ENCODE data around the gene PTPRM. TPM values are rescaled to one million over a fixed set of nuclear protein-coding genes. Genes with fewer than 3 reads are reported as not detected.

The PTPRM gene
- total and polyA plus RNA-seq, 4 donors = 9.2 to 23.0 (median 12.7) TPM

DNA sequence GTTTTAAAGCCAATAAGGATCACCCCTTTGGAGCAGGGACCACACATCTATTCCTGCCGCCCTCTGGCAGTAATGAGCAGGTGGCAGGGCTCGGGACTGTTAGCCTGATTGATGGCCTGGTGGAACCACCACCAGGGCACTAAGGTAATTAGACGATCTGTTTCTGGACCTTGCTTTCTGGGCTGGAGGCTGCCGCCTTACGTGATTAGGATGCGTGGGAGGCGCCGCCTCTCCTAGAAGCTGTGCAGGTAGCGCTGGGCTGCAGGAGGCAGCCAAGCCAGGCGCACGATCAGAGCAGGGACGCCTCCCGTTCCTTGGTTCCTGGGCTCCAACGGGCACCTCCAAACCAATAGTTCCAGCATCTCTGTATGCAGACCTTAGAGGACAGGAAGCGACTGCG, 799.5 kb downstream of the PTPRM start:
- peaks cover 0 to 5% (median 0%) of the 10 kb centered on the region in 4 donors for H3K4me1 ChIP-seq (ENCODE audit: control insufficient read depth in 4 of 4, insufficient read depth in 4 of 4, low read length in 3 of 4)
- no peak overlapping the region for H3K4me3 ChIP-seq (ENCODE audit: low read depth in 1 of 3, low read length in 3 of 3)
- 88% methylated on average over 16 of the region's 16 CpGs for WGBS
- H3K36me3 ChIP-seq (ENCODE audit: control insufficient read depth in 4 of 4, insufficient read depth in 3 of 4, low read depth in 1 of 4, low read length in 3 of 4) = no peaks in the 10 kb centered on the region
- no peaks in the 10 kb centered on the region for H3K27me3 ChIP-seq (ENCODE audit: control insufficient read depth in 4 of 4, insufficient read depth in 4 of 4, low read length in 3 of 4)
- no peak for DNase-seq (ENCODE audit: low spot score)
- H3K27ac ChIP-seq (ENCODE audit: low read depth in 1 of 2, low read length in 2 of 2) = no peak overlapping the region
- H3K9me3 ChIP-seq (ENCODE audit: control insufficient read depth in 4 of 4, low read length in 3 of 4) = no peaks in the 10 kb centered on the region
- no peak for TF ChIP-seq YY1 (IDR thresholded peaks at IDR 0.05)
- no peak for TF ChIP-seq TAF1 (conservative IDR thresholded peaks at IDR 0.05)
- TF ChIP-seq FOXA1 (IDR thresholded peaks at IDR 0.05) = no peak
- no peak for TF ChIP-seq HNF4A (conservative IDR thresholded peaks at IDR 0.05)
- TF ChIP-seq NR2F2 (IDR thresholded peaks at IDR 0.05) = no peak
- TF ChIP-seq, protein P1, sequence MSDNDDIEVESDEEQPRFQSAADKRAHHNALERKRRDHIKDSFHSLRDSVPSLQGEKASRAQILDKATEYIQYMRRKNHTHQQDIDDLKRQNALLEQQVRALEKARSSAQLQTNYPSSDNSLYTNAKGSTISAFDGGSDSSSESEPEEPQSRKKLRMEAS (IDR thresholded peaks at IDR 0.05) = no peak
- TF ChIP-seq RXRA (IDR thresholded peaks at IDR 0.05) = no peak
- no peak for TF ChIP-seq GABPA (IDR thresholded peaks at IDR 0.05 in 1 of 2, conservative IDR thresholded peaks at IDR 0.05 in 1 of 2)
- no peak for TF ChIP-seq FOXA2 (IDR thresholded peaks at IDR 0.05)
- TF ChIP-seq, protein P2, sequence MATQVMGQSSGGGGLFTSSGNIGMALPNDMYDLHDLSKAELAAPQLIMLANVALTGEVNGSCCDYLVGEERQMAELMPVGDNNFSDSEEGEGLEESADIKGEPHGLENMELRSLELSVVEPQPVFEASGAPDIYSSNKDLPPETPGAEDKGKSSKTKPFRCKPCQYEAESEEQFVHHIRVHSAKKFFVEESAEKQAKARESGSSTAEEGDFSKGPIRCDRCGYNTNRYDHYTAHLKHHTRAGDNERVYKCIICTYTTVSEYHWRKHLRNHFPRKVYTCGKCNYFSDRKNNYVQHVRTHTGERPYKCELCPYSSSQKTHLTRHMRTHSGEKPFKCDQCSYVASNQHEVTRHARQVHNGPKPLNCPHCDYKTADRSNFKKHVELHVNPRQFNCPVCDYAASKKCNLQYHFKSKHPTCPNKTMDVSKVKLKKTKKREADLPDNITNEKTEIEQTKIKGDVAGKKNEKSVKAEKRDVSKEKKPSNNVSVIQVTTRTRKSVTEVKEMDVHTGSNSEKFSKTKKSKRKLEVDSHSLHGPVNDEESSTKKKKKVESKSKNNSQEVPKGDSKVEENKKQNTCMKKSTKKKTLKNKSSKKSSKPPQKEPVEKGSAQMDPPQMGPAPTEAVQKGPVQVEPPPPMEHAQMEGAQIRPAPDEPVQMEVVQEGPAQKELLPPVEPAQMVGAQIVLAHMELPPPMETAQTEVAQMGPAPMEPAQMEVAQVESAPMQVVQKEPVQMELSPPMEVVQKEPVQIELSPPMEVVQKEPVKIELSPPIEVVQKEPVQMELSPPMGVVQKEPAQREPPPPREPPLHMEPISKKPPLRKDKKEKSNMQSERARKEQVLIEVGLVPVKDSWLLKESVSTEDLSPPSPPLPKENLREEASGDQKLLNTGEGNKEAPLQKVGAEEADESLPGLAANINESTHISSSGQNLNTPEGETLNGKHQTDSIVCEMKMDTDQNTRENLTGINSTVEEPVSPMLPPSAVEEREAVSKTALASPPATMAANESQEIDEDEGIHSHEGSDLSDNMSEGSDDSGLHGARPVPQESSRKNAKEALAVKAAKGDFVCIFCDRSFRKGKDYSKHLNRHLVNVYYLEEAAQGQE (IDR thresholded peaks at IDR 0.05) = no peak
- TF ChIP-seq, protein P3, sequence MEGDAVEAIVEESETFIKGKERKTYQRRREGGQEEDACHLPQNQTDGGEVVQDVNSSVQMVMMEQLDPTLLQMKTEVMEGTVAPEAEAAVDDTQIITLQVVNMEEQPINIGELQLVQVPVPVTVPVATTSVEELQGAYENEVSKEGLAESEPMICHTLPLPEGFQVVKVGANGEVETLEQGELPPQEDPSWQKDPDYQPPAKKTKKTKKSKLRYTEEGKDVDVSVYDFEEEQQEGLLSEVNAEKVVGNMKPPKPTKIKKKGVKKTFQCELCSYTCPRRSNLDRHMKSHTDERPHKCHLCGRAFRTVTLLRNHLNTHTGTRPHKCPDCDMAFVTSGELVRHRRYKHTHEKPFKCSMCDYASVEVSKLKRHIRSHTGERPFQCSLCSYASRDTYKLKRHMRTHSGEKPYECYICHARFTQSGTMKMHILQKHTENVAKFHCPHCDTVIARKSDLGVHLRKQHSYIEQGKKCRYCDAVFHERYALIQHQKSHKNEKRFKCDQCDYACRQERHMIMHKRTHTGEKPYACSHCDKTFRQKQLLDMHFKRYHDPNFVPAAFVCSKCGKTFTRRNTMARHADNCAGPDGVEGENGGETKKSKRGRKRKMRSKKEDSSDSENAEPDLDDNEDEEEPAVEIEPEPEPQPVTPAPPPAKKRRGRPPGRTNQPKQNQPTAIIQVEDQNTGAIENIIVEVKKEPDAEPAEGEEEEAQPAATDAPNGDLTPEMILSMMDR (IDR thresholded peaks at IDR 0.05; ENCODE audit: low read depth, low read length, missing input control) = no peak
- no peak for TF ChIP-seq RAD21 (IDR thresholded peaks at IDR 0.05)
- TF ChIP-seq SP1 (IDR thresholded peaks at IDR 0.05) = no peak
- TF ChIP-seq JUND (IDR thresholded peaks at IDR 0.05) = no peak
- TF ChIP-seq, protein P4, sequence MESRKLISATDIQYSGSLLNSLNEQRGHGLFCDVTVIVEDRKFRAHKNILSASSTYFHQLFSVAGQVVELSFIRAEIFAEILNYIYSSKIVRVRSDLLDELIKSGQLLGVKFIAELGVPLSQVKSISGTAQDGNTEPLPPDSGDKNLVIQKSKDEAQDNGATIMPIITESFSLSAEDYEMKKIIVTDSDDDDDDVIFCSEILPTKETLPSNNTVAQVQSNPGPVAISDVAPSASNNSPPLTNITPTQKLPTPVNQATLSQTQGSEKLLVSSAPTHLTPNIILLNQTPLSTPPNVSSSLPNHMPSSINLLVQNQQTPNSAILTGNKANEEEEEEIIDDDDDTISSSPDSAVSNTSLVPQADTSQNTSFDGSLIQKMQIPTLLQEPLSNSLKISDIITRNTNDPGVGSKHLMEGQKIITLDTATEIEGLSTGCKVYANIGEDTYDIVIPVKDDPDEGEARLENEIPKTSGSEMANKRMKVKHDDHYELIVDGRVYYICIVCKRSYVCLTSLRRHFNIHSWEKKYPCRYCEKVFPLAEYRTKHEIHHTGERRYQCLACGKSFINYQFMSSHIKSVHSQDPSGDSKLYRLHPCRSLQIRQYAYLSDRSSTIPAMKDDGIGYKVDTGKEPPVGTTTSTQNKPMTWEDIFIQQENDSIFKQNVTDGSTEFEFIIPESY (IDR thresholded peaks at IDR 0.05) = no peak
- TF ChIP-seq EGR1 (IDR thresholded peaks at IDR 0.05; ENCODE audit: low read depth in 2 of 2) = no peak
- no peak overlapping the region for H3K9ac ChIP-seq (ENCODE audit: low read depth in 1 of 2, low read length in 2 of 2)
